H9 (cell line): ENCODE measurements around the gene RIPK1. TPM values are rescaled to one million over a fixed set of nuclear protein-coding genes. Genes with fewer than 3 reads are reported as not detected.

Source experiments
- DNase-seq: peaks from one replicate; pipeline ENCODE4 v3.0.0-alpha.2; 2017
- H2AFZ ChIP-seq: one replicate; pipeline ENCODE4 v1.6.1; 2013; ENCODE audit warnings: mild to moderate bottlenecking, low read length, control low read depth, moderate library complexity
- H2AK5ac ChIP-seq: 2 replicates; pipeline ENCODE4 v1.6.1; 2013; ENCODE audit warnings: low read length, control low read depth, mixed read lengths; ENCODE audit not compliant: insufficient read length
- H2BK120ac ChIP-seq: one replicate; pipeline ENCODE4 v1.6.1; 2013; ENCODE audit warnings: low read depth, mild to moderate bottlenecking, low read length, control low read depth, inconsistent platforms; ENCODE audit not compliant: poor library complexity, severe bottlenecking
- H2BK12ac ChIP-seq: 2 replicates; pipeline ENCODE4 v1.6.1; 2013; ENCODE audit warnings: low read length, control low read depth, mixed read lengths, low read depth; ENCODE audit not compliant: insufficient read length
- H2BK15ac ChIP-seq: 2 replicates; pipeline ENCODE4 v1.6.1; 2013; ENCODE audit warnings: low read depth, low read length, control low read depth
- H2BK20ac ChIP-seq: one replicate; pipeline ENCODE4 v1.6.1; 2013; ENCODE audit warnings: low read depth, mild to moderate bottlenecking, low read length, control low read depth, inconsistent platforms; ENCODE audit not compliant: poor library complexity, severe bottlenecking
- H2BK5ac ChIP-seq: 2 replicates; pipeline ENCODE4 v1.6.1; 2013; ENCODE audit warnings: low read length, control low read depth, mixed read lengths; ENCODE audit not compliant: insufficient read length
- H3K14ac ChIP-seq: 2 replicates; pipeline ENCODE4 v1.6.1; 2013; ENCODE audit warnings: low read length, control low read depth; ENCODE audit not compliant: insufficient read depth
- H3K18ac ChIP-seq: 2 replicates; pipeline ENCODE4 v1.6.1; 2013; ENCODE audit warnings: low read depth, mild to moderate bottlenecking, mixed read lengths, low read length, control low read depth; ENCODE audit not compliant: insufficient read length
- H3K23ac ChIP-seq: 2 replicates; pipeline ENCODE4 v1.6.1; 2013; ENCODE audit warnings: low read length, control low read depth, mixed read lengths, low read depth; ENCODE audit not compliant: insufficient read length
- H3K23me2 ChIP-seq: 2 replicates; pipeline ENCODE4 v1.6.1; 2013; ENCODE audit warnings: low read depth, mild to moderate bottlenecking, mixed read lengths, low read length, control low read depth; ENCODE audit not compliant: insufficient read length, poor library complexity, severe bottlenecking
- H3K27ac ChIP-seq: 2 replicates; pipeline ENCODE4 v1.5.1; 2013; ENCODE audit warnings: low read length, control low read depth, mixed read lengths, low read depth; ENCODE audit not compliant: insufficient read length
- H3K27me3 ChIP-seq: 2 replicates; pipeline ENCODE4 v1.6.1; 2013; ENCODE audit warnings: low read length, control low read depth, inconsistent platforms; ENCODE audit not compliant: insufficient read depth
- H3K4ac ChIP-seq: 2 replicates; pipeline ENCODE4 v1.6.1; 2013; ENCODE audit warnings: low read depth, mild to moderate bottlenecking, control low read depth, inconsistent platforms, low read length, moderate library complexity
- H3K4me1 ChIP-seq: 2 replicates; pipeline ENCODE4 v1.6.1; 2013; ENCODE audit warnings: low read length, control low read depth, inconsistent platforms; ENCODE audit not compliant: insufficient read depth
- H3K4me2 ChIP-seq: 2 replicates; pipeline ENCODE4 v1.6.1; 2013; ENCODE audit warnings: low read length, control low read depth, mixed read lengths; ENCODE audit not compliant: insufficient read length, insufficient read depth
- H3K56ac ChIP-seq: 2 replicates; pipeline ENCODE4 v1.6.1; 2013; ENCODE audit warnings: low read depth, mild to moderate bottlenecking, mixed read lengths, low read length, control low read depth; ENCODE audit not compliant: insufficient read length
- H3K79me1 ChIP-seq: 2 replicates; pipeline ENCODE4 v1.6.1; 2013; ENCODE audit warnings: low read depth, mild to moderate bottlenecking, moderate library complexity, low read length, control low read depth, inconsistent platforms; ENCODE audit not compliant: insufficient read depth, poor library complexity, severe bottlenecking
- H3K79me2 ChIP-seq: 2 replicates; pipeline ENCODE4 v1.6.1; 2013; ENCODE audit warnings: low read length, control low read depth, inconsistent platforms; ENCODE audit not compliant: insufficient read depth
- H3K9ac ChIP-seq: 2 replicates; pipeline ENCODE4 v1.6.1; 2013; ENCODE audit warnings: low read length, control low read depth, mixed read lengths; ENCODE audit not compliant: insufficient read length; ENCODE audit errors: extremely low read depth
- H3K9me3 ChIP-seq: one replicate; pipeline ENCODE4 v1.6.1; 2013; ENCODE audit warnings: low read depth, low read length, inconsistent platforms; ENCODE audit not compliant: control insufficient read depth
- H3T11ph ChIP-seq: one replicate; pipeline ENCODE4 v1.6.1; 2013; ENCODE audit warnings: mild to moderate bottlenecking, low read length, control low read depth, inconsistent platforms
- H4K20me1 ChIP-seq: one replicate; pipeline ENCODE4 v1.6.1; 2013; ENCODE audit not compliant: control insufficient read depth, insufficient read length, insufficient read depth
- H4K5ac ChIP-seq: 2 replicates; pipeline ENCODE4 v1.6.1; 2013; ENCODE audit warnings: low read depth, mild to moderate bottlenecking, mixed read lengths, low read length, control low read depth; ENCODE audit not compliant: insufficient read length
- H4K8ac ChIP-seq: replicated peaks from 2 replicates; pipeline ENCODE4 v1.6.1; 2013; ENCODE audit warnings: low read length, control low read depth, mixed read lengths, low read depth; ENCODE audit not compliant: insufficient read length
- H4K91ac ChIP-seq: 2 replicates; pipeline ENCODE4 v1.6.1; 2013; ENCODE audit warnings: low read depth, mild to moderate bottlenecking, moderate library complexity, mixed read lengths, low read length, control low read depth; ENCODE audit not compliant: insufficient read length
- H3K27ac Mint-ChIP-seq, 3 experiments: 2 replicates in 2 of 3; 3 replicates in 1 of 3; pipeline ENCODE4 v1.8.0; 2020 to 2021; ENCODE audit warnings: mixed read lengths in 3 of 3, mild to moderate bottlenecking in 1 of 3, moderate library complexity in 1 of 3
- H3K27me3 Mint-ChIP-seq: 2 replicates; pipeline ENCODE4 v1.8.0; 2021; ENCODE audit warnings: low read depth, mild to moderate bottlenecking, moderate library complexity, mixed read lengths
- H3K36me3 Mint-ChIP-seq, 3 experiments: 2 replicates in 2 of 3; 3 replicates in 1 of 3; pipeline ENCODE4 v1.8.0; 2020 to 2021; ENCODE audit warnings: low read depth in 3 of 3, mixed read lengths in 3 of 3; ENCODE audit not compliant: insufficient read depth in 1 of 3
- H3K4me1 Mint-ChIP-seq, 2 experiments: 2 replicates each; pipeline ENCODE4 v1.8.0; 2020; ENCODE audit warnings: mixed read lengths in 2 of 2
- H3K4me3 Mint-ChIP-seq, 2 experiments: 2 replicates in 1 of 2; 3 replicates in 1 of 2; pipeline ENCODE4 v1.8.0; 2020 to 2021; ENCODE audit warnings: mild to moderate bottlenecking in 2 of 2, mixed read lengths in 2 of 2, moderate library complexity in 1 of 2
- H3K9me3 Mint-ChIP-seq, 2 experiments: 2 replicates in 1 of 2; 3 replicates in 1 of 2; pipeline ENCODE4 v1.8.0; 2020; ENCODE audit warnings: mild to moderate bottlenecking in 2 of 2, mixed read lengths in 2 of 2, moderate library complexity in 1 of 2
- CTCF ChIP-seq: fragments of 200-600 bp; sonication (generic); conservative IDR thresholded peaks from 3 replicates; pipeline ENCODE4 v1.8.0; 2021; ENCODE audit warnings: antibody characterized with exemption, mild to moderate bottlenecking
- WGBS: extraction: QIAGEN DNeasy Blood & Tissue Kit; methylation state at CpG from one replicate; pipeline ENCODE4 v1.1.7; 2013; ENCODE audit warnings: missing lambda C conversion rate, low lambda C conversion rate, mixed read lengths; ENCODE audit not compliant: insufficient read length; ENCODE audit errors: extremely low coverage; 5-methylcytosine and 5-hydroxymethylcytosine counted together
- total RNA-seq: library from RNA; stranded (reverse); gene quantifications from 2 replicates; pipeline ENCODE4 v1.2.1, GENCODE V29; 2021

RIPK1 gene
- total RNA-seq, 1 experiment from 2014 or later = 24.6 TPM

GRCh38 chr6:3041147-3041546, 27.1 kb upstream of the RIPK1 start:
- Histone ChIP-seq H3K18ac (no peak overlapping the region), H2AK5ac (no peak overlapping the region), H2AFZ (no peak overlapping the region), H3T11ph (no peak overlapping the region), H4K91ac (no peak overlapping the region), H2BK12ac (no peak overlapping the region), H3K9me3 (no peaks in the 10 kb centered on the region), H2BK15ac (no peak overlapping the region), H3K27me3 (no peaks in the 10 kb centered on the region), H4K20me1 (no peaks in the 10 kb centered on the region), H2BK5ac (no peak overlapping the region), H3K56ac (no peak overlapping the region), H4K5ac (no peak overlapping the region), H3K79me1 (no peaks in the 10 kb centered on the region), H2BK120ac (no peak overlapping the region), H3K4ac (no peak overlapping the region), H3K14ac (no peak overlapping the region), H3K4me2 (no peak overlapping the region), H3K4me1 (no peaks in the 10 kb centered on the region; the same call in 1 of the 2 replicates), H3K23ac (no peak overlapping the region), H3K79me2 (no peaks in the 10 kb centered on the region), H3K9ac (no peak overlapping the region), H3K27ac (no peak overlapping the region), H3K23me2 (peaks cover 2% of the 10 kb centered on the region), H4K8ac (no peak overlapping the region), H2BK20ac (no peak overlapping the region)
- Mint-ChIP-seq H3K4me3 (no peak overlapping the region), H3K4me1 (peaks cover 12 to 22% of the 10 kb centered on the region in 2 experiments), H3K9me3 (no peaks in the 10 kb centered on the region), H3K36me3 (peaks cover 0 to 1% (median 0%) of the 10 kb centered on the region in 3 experiments; a peak in 1 of 7 replicates), H3K27me3 (peaks cover 5% of the 10 kb centered on the region; the same call in 1 of the 2 replicates), H3K27ac (no peak overlapping the region; a peak in 1 of 7 replicates)
- WGBS = no CpG with 5 or more reads among the region's 3 CpGs
- no peak for DNase-seq
- TF ChIP-seq CTCF = no peak
